Vagina (tissue), 2 donors: ENCODE results near the gene SPINK1. TPM values are rescaled to one million over a fixed set of nuclear protein-coding genes. Genes with fewer than 3 reads are reported as not detected.

ENCODE experiments used
- DNase-seq, 2 donors: peaks; one replicate each; pipeline ENCODE4 v3.0.0-alpha.2; 2017; ENCODE audit errors: extremely low spot score in 2 of 2
- H3K27ac ChIP-seq: fragments of 200-600 bp; sonication (generic); one replicate; pipeline ENCODE4 v1.5.1; 2019
- H3K27me3 ChIP-seq: fragments of 200-600 bp; sonication (generic); one replicate; pipeline ENCODE4 v1.5.1; 2019
- H3K36me3 ChIP-seq, 2 donors: fragments of 200-600 bp; sonication (generic); one replicate each; pipeline ENCODE4 v1.5.1; 2017 to 2019
- H3K4me1 ChIP-seq: fragments of 200-600 bp; sonication (generic); one replicate; pipeline ENCODE4 v1.5.1; 2019
- H3K4me3 ChIP-seq, 2 donors: fragments of 200-600 bp; sonication (generic); 1 replicate in 1 of 2; 2 replicates in 1 of 2; pipeline ENCODE4 v1.5.1; 2016 to 2019
- H3K9me3 ChIP-seq: fragments of 200-600 bp; sonication (generic); one replicate; pipeline ENCODE4 v1.5.1; 2019
- POLR2A ChIP-seq, 2 donors: fragments of 450-650 bp; IDR thresholded peaks; one replicate each; pipeline ENCODE4 v1.6.1; 2017; ENCODE audit warnings: antibody characterized with exemption in 2 of 2, mild to moderate bottlenecking in 2 of 2, moderate library complexity in 2 of 2
- POLR2AphosphoS5 ChIP-seq, 2 donors: sonication (generic); formaldehyde crosslinking; IDR thresholded peaks; one replicate each; pipeline ENCODE4 v1.9.0; 2017; ENCODE audit warnings: antibody characterized with exemption in 2 of 2, mild to moderate bottlenecking in 2 of 2, low read depth in 1 of 2; ENCODE audit not compliant: insufficient read depth in 1 of 2
- intact Hi-C: fragments of 100-400 bp; cut with DNase I; formaldehyde crosslinking; loops from one replicate; pipeline ENCODE4 v1.15.1; 2023
- total RNA-seq: library from RNA; depleted of rRNA; stranded (reverse); fragments of >200 nt; gene quantifications from one replicate; pipeline ENCODE4 v1.2.3, GENCODE V29; 2016
- TF ChIP-seq, protein P1 (sequence below), 3 experiments: fragments of 450-650 bp in 2 of 3; fragments of 200-600 bp in 1 of 3; sonication (generic) in 1 of 3; IDR thresholded peaks; one replicate each; pipeline ENCODE4 v1.5.1; 2017 to 2019; ENCODE audit warnings: antibody characterized with exemption in 3 of 3, mild to moderate bottlenecking in 2 of 3, moderate library complexity in 2 of 3

The SPINK1 gene
- total RNA-seq, 1 donor from 2014 or later: not detected

DNA sequence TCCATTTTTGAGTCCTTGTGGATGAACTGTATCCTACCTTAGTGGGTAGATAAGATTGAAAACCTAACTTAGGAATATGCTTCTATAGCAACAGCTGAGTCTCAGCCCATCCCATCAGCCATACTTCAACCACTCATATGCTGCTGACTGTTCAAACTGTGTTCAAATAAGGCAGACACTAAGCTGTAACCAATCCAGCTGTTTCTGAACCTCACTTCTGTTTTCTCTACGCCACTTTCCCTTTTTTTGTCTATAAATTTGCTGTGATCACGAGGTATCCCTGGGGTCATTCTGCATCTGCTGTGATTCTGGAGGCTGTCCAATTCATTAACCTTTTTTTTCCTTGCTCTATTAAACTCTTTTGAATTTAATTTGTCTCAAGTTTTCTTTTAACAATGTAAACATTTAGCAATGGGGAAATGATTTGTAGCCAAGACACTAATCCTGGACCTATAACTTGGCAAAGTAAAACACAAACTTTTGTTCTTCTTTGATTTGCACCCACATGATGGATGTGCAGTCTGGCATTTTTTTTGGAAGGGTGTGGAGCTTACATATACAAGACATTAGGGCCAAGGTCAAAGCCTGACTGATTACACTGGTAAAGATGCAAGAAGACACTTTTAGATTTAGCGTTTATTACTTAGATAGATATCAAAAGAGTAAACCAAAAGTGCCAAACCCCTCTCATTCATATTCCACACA lies 32.1 kb upstream of the SPINK1 start:
- H3K4me1 ChIP-seq: peaks cover 11% of the 10 kb centered on the region
- H3K27me3 ChIP-seq: no peaks in the 10 kb centered on the region
- no peak for TF ChIP-seq POLR2A (IDR thresholded peaks at IDR 0.05)
- TF ChIP-seq POLR2AphosphoS5 (IDR thresholded peaks at IDR 0.05; ENCODE audit: insufficient read depth in 1 of 2, low read depth in 1 of 2): no peak
- TF ChIP-seq, protein P1, sequence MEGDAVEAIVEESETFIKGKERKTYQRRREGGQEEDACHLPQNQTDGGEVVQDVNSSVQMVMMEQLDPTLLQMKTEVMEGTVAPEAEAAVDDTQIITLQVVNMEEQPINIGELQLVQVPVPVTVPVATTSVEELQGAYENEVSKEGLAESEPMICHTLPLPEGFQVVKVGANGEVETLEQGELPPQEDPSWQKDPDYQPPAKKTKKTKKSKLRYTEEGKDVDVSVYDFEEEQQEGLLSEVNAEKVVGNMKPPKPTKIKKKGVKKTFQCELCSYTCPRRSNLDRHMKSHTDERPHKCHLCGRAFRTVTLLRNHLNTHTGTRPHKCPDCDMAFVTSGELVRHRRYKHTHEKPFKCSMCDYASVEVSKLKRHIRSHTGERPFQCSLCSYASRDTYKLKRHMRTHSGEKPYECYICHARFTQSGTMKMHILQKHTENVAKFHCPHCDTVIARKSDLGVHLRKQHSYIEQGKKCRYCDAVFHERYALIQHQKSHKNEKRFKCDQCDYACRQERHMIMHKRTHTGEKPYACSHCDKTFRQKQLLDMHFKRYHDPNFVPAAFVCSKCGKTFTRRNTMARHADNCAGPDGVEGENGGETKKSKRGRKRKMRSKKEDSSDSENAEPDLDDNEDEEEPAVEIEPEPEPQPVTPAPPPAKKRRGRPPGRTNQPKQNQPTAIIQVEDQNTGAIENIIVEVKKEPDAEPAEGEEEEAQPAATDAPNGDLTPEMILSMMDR (IDR thresholded peaks at IDR 0.05): no peak
- H3K9me3 ChIP-seq: no peaks in the 10 kb centered on the region
- no peak overlapping the region for H3K4me3 ChIP-seq
- no peak overlapping the region for H3K27ac ChIP-seq
- DNase-seq: no peak
- H3K36me3 ChIP-seq: no peaks in the 10 kb centered on the region
- intact Hi-C loops: no loop called here

DNA sequence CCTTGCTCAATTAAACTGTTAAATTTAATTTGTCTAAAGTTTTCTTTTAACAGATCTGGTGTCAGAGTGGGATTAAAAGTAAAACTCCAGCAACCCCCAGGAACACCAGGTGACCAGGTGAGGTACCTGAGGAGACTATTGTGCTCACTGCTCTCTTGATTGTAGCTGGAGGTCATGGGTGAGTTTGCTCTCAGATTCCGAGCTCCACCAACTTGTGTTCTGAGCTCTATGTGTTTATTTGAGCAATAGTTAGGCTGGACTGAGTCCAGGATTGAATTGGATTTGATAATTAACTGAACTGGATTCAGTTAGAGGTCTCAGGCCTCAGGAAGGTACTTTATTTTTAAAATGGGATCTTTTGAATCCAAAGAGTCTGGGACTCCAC lies 29.2 kb upstream of the SPINK1 start:
- H3K4me1 ChIP-seq: peaks cover 11% of the 10 kb centered on the region

DNA sequence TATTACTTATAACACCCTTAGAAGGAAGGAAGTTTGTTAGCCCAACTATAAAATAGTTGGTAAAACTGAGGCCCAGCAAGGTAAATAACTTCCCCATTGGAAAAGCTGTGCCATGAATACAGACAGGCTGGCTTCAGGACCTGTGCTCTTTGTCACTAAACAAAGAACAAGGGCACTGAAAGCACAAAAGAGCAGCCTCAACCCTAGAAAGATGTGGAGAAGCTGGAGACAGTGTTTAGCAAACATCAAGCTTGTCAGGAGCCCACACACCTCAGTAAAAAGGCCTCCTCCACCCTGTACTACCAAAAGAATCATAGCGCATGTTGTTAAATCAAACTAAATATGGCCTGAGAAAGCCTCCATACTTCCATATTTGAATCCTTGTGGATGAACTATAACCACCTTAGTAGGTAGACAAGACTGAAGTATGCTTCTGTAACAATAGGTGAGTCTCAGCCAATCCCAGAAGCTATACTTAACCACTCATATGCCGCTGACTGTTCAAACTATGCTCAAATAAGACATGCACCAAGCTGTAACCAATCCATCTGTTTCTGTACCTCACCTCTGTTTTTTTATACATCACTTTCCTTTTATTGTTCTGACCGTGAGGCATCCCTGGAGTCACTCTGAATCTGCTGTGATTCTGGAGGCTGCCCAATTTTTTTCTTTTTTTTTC lies 28.6 kb upstream of the SPINK1 start:
- no peak overlapping the region for H3K4me3 ChIP-seq
- intact Hi-C loops: no loop called here
- no peak for DNase-seq
- peaks cover 11% of the 10 kb centered on the region for H3K4me1 ChIP-seq
- H3K27ac ChIP-seq: no peak overlapping the region
- H3K36me3 ChIP-seq: no peaks in the 10 kb centered on the region
- no peak for TF ChIP-seq POLR2AphosphoS5 (IDR thresholded peaks at IDR 0.05; ENCODE audit: insufficient read depth in 1 of 2, low read depth in 1 of 2)
- TF ChIP-seq, protein P1 (IDR thresholded peaks at IDR 0.05): no peak
- TF ChIP-seq POLR2A (IDR thresholded peaks at IDR 0.05): no peak
- H3K27me3 ChIP-seq: no peaks in the 10 kb centered on the region
- no peaks in the 10 kb centered on the region for H3K9me3 ChIP-seq

More for the DNA sequence above, 29.2 kb upstream of the SPINK1 start:
- DNase-seq: no peak
- Histone ChIP-seq H3K36me3 (no peaks in the 10 kb centered on the region), H3K9me3 (no peaks in the 10 kb centered on the region), H3K4me3 (no peak overlapping the region), H3K27ac (no peak overlapping the region), H3K27me3 (no peaks in the 10 kb centered on the region)
- intact Hi-C loops: no loop called here
- TF ChIP-seq POLR2A (IDR thresholded peaks at IDR 0.05): no peak
- TF ChIP-seq, protein P1 (IDR thresholded peaks at IDR 0.05): no peak

DNA sequence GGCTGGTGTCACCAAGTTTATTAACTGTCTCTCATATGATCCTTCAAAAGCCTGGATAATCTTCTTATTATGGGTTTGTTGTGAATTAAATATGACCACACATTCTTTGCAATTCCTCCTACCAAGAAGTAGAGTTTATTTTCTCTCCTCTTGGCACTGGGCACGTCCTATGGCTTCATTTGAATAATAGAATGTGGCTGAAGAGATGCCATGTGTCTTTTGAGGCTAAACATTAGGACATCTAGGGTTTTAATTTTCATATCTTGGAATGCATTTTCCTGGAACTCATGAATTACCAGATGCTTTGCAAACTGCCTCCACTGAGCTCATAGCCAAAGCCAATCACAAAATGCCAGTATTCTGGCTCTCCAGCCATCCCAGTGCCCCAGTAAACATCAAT lies 27.1 kb upstream of the SPINK1 start:
- H3K27me3 ChIP-seq: no peaks in the 10 kb centered on the region
- no peak overlapping the region for H3K4me3 ChIP-seq
- no peak for DNase-seq
- H3K4me1 ChIP-seq: peaks cover 3% of the 10 kb centered on the region
- no peak overlapping the region for H3K27ac ChIP-seq
- H3K36me3 ChIP-seq: no peaks in the 10 kb centered on the region
- H3K9me3 ChIP-seq: no peaks in the 10 kb centered on the region
- TF ChIP-seq, protein P1 (IDR thresholded peaks at IDR 0.05): no peak
- TF ChIP-seq POLR2A (IDR thresholded peaks at IDR 0.05) (no peak), POLR2AphosphoS5 (IDR thresholded peaks at IDR 0.05; ENCODE audit: insufficient read depth in 1 of 2, low read depth in 1 of 2) (no peak)
- intact Hi-C loops: no loop called here
